HG02678 (cell line): ENCODE results near the gene NIPBL.
"Not testable (repeated sequence)": the region's sequence is repeated elsewhere in the genome, so short reads cannot be mapped to it uniquely, and the experiment has no call there.

Experiments used
- ATAC-seq: cut with Tn5 transposase; IDR thresholded peaks from one replicate; pipeline ENCODE4 v1.9.1; 2021; ENCODE audit warnings: mild to moderate bottlenecking, moderate library complexity; ENCODE audit not compliant: unreplicated experiment

NIPBL gene

GRCh38 chr5:36944607-36945225, 68.1 kb downstream of the NIPBL start:
- no peak for ATAC-seq

- no peak for ATAC-seq
Observed at GRCh38 chr5:36945687-36946086, 69.1 kb downstream of the NIPBL start.

- no peak for ATAC-seq
Observed at GRCh38 chr5:36946101-36946500, 69.5 kb downstream of the NIPBL start.

GRCh38 chr5:36948041-36948440, 71.5 kb downstream of the NIPBL start:
- ATAC-seq = no peak

- ATAC-seq = no peak
Observed at GRCh38 chr5:36948650-36949049, 72.1 kb downstream of the NIPBL start.

- ATAC-seq = no peak
Observed at GRCh38 chr5:36949593-36949992, 73.0 kb downstream of the NIPBL start.

GRCh38 chr5:36950586-36951457, 74.3 kb downstream of the NIPBL start:
- ATAC-seq = peak; percentile 58

GRCh38 chr5:36953043-36953442, 76.5 kb downstream of the NIPBL start:
- ATAC-seq = no peak

- ATAC-seq = no peak
Observed at GRCh38 chr5:36957953-36958537, 81.5 kb downstream of the NIPBL start.

GRCh38 chr5:36958612-36959011, 82.0 kb downstream of the NIPBL start:
- no peak for ATAC-seq

GRCh38 chr5:36965179-36965578, 88.6 kb downstream of the NIPBL start:
- ATAC-seq = no peak

- ATAC-seq = no peak
Observed at GRCh38 chr5:36969700-36970395, 93.3 kb downstream of the NIPBL start.

GRCh38 chr5:36978196-36978595, 101.6 kb downstream of the NIPBL start:
- no peak for ATAC-seq

GRCh38 chr5:36982146-36982545, 105.6 kb downstream of the NIPBL start:
- ATAC-seq = no peak

- no peak for ATAC-seq
Observed at GRCh38 chr5:36985387-36985786, 108.8 kb downstream of the NIPBL start.

GRCh38 chr5:36988396-36988795, 111.8 kb downstream of the NIPBL start:
- ATAC-seq = no peak

GRCh38 chr5:36998578-36998977, 122.0 kb downstream of the NIPBL start:
- ATAC-seq = no peak

- ATAC-seq = no peak
Observed at GRCh38 chr5:37002176-37002751, 125.7 kb downstream of the NIPBL start.

GRCh38 chr5:37005252-37005651, 128.7 kb downstream of the NIPBL start:
- no peak for ATAC-seq

- ATAC-seq = no peak
Observed at GRCh38 chr5:37005946-37006540, 129.5 kb downstream of the NIPBL start.

- not testable (repeated sequence) for ATAC-seq
Observed at GRCh38 chr5:37013181-37013580, 136.6 kb downstream of the NIPBL start.
